WTC11 (cell line): ENCODE measurements around the gene CADM1. TPM values are rescaled to one million over a fixed set of nuclear protein-coding genes. Genes with fewer than 3 reads are reported as not detected.

ENCODE experiments used
- ATAC-seq: fragments of 200-7000 bp; cut with Tn5 transposase; 2 replicates; pipeline ENCODE4 v1.10.0; 2021; ENCODE audit warnings: mild to moderate bottlenecking, moderate library complexity
- CTCF ChIA-PET: fragments of 300-600 bp; sonication (Branson Sonifier 250); formaldehyde crosslinking; loops from one replicate; lab custom pipeline; 2021; ENCODE audit warnings: antibody characterized with exemption; lab: Charles Lee
- POLR2A ChIA-PET: fragments of 350-600 bp; sonication (Branson Sonifier 250); formaldehyde crosslinking; loops from one replicate; lab custom pipeline; 2021; ENCODE audit warnings: antibody characterized with exemption; lab: Charles Lee
- DNase-seq: peaks from one replicate; pipeline ENCODE4 v3.0.0; 2021; ENCODE audit warnings: low spot score
- H3K27ac Mint-ChIP-seq: 2 replicates; pipeline ENCODE4 v1.8.0; 2021; ENCODE audit warnings: mixed read lengths
- H3K27me3 Mint-ChIP-seq: 2 replicates; pipeline ENCODE4 v1.8.0; 2021; ENCODE audit warnings: low read depth, mild to moderate bottlenecking, moderate library complexity, mixed read lengths
- H3K36me3 Mint-ChIP-seq: 2 replicates; pipeline ENCODE4 v1.8.0; 2021; ENCODE audit warnings: mixed read lengths
- H3K4me1 Mint-ChIP-seq: 2 replicates; pipeline ENCODE4 v1.8.0; 2022; ENCODE audit warnings: mixed read lengths
- H3K4me3 Mint-ChIP-seq: 2 replicates; pipeline ENCODE4 v1.8.0; 2021; ENCODE audit warnings: mild to moderate bottlenecking, moderate library complexity, mixed read lengths
- H3K9me3 Mint-ChIP-seq: 2 replicates; pipeline ENCODE4 v1.8.0; 2021; ENCODE audit warnings: mixed read lengths
- AR ChIP-seq: fragments of 250-450 bp; sonication (Bioruptor Pico); IDR thresholded peaks from 2 replicates; pipeline ENCODE4 v1.9.0; 2021; ENCODE audit warnings: mild to moderate bottlenecking
- ATF1 ChIP-seq: sonication (generic); formaldehyde crosslinking; IDR thresholded peaks from 2 replicates; pipeline ENCODE4 v1.8.1; 2023; ENCODE audit warnings: mild to moderate bottlenecking, moderate library complexity, missing genetic modification reagents
- E2F4 ChIP-seq: sonication (generic); formaldehyde crosslinking; IDR thresholded peaks from 2 replicates; pipeline ENCODE4 v1.8.1; 2022; ENCODE audit warnings: low read depth, mild to moderate bottlenecking, moderate library complexity, missing genetic modification reagents, borderline replicate concordance
- EMX1 ChIP-seq: fragments of 250-450 bp; sonication (Bioruptor Pico); IDR thresholded peaks from 2 replicates; pipeline ENCODE4 v1.8.0; 2021; ENCODE audit warnings: mild to moderate bottlenecking
- ESRRA ChIP-seq: sonication (generic); formaldehyde crosslinking; IDR thresholded peaks from 2 replicates; pipeline ENCODE4 v1.8.1; 2022; ENCODE audit warnings: mild to moderate bottlenecking, missing genetic modification reagents, borderline replicate concordance
- GTF2I ChIP-seq: fragments of 250-450 bp; sonication (Bioruptor Pico); conservative IDR thresholded peaks from 2 replicates; pipeline ENCODE4 v1.4.0; 2021; ENCODE audit warnings: mild to moderate bottlenecking
- MLX ChIP-seq: sonication (generic); formaldehyde crosslinking; IDR thresholded peaks from 2 replicates; pipeline ENCODE4 v1.8.1; 2023; ENCODE audit warnings: mild to moderate bottlenecking, missing genetic modification reagents, moderate library complexity
- NR1H2 ChIP-seq: sonication (generic); formaldehyde crosslinking; IDR thresholded peaks from 2 replicates; pipeline ENCODE4 v1.9.0; 2021; ENCODE audit warnings: mild to moderate bottlenecking, moderate library complexity, missing genetic modification reagents
- NR3C1 ChIP-seq: sonication (generic); formaldehyde crosslinking; conservative IDR thresholded peaks from 2 replicates; pipeline ENCODE4 v1.8.1; 2023; ENCODE audit warnings: low read depth, mild to moderate bottlenecking, missing genetic modification reagents
- ZNF317 ChIP-seq: sonication (generic); formaldehyde crosslinking; IDR thresholded peaks from 2 replicates; pipeline ENCODE4 v1.8.1; 2023; ENCODE audit warnings: low read depth, mild to moderate bottlenecking, moderate library complexity, missing genetic modification reagents, borderline replicate concordance
- total RNA-seq: library from RNA; stranded (reverse); gene quantifications from 3 replicates; pipeline ENCODE4 v1.2.3, GENCODE V29; 2021
- TF ChIP-seq, protein P1 (sequence below): sonication (generic); formaldehyde crosslinking; IDR thresholded peaks from 2 replicates; pipeline ENCODE4 v1.8.1; 2023; ENCODE audit warnings: mild to moderate bottlenecking, missing genetic modification reagents
- TF ChIP-seq, protein P2 (sequence below): fragments of 250-450 bp; sonication (Bioruptor Pico); IDR thresholded peaks from 2 replicates; pipeline ENCODE4 v2.1.2; 2022; ENCODE audit warnings: mild to moderate bottlenecking, moderate library complexity
- TF ChIP-seq, protein P3 (sequence below): fragments of 250-450 bp; sonication (Bioruptor Pico); conservative IDR thresholded peaks from 2 replicates; pipeline ENCODE4 v1.9.0; 2021; ENCODE audit warnings: mild to moderate bottlenecking

CADM1 gene
- total RNA-seq, 1 experiment from 2014 or later: 26.8 TPM

- TF ChIP-seq, protein P1, sequence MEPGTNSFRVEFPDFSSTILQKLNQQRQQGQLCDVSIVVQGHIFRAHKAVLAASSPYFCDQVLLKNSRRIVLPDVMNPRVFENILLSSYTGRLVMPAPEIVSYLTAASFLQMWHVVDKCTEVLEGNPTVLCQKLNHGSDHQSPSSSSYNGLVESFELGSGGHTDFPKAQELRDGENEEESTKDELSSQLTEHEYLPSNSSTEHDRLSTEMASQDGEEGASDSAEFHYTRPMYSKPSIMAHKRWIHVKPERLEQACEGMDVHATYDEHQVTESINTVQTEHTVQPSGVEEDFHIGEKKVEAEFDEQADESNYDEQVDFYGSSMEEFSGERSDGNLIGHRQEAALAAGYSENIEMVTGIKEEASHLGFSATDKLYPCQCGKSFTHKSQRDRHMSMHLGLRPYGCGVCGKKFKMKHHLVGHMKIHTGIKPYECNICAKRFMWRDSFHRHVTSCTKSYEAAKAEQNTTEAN (CRISPR knock-in tag): no peak
- TF ChIP-seq NR1H2 (CRISPR knock-in tag): no peak
- no peak for TF ChIP-seq NR3C1 (CRISPR knock-in tag)
- TF ChIP-seq GTF2I (CRISPR knock-in tag): no peak
- no peak for TF ChIP-seq EMX1
- TF ChIP-seq ATF1: no peak
- no peak for TF ChIP-seq ZNF317 (CRISPR knock-in tag)
- TF ChIP-seq MLX: no peak
Measured at GRCh38 chr11:115247953-115248352, 256.3 kb downstream of the CADM1 start (continued).

- no peaks in the 10 kb centered on the region for H3K27me3 Mint-ChIP-seq
- CTCF ChIA-PET: no interaction called here
Measured at GRCh38 chr11:115247361-115247760, 256.9 kb downstream of the CADM1 start.

More at GRCh38 chr11:115247361-115247760, 256.9 kb downstream of the CADM1 start:
- H3K36me3 Mint-ChIP-seq: no peaks in the 10 kb centered on the region
- TF ChIP-seq AR (CRISPR knock-in tag): no peak
- TF ChIP-seq, protein P2, sequence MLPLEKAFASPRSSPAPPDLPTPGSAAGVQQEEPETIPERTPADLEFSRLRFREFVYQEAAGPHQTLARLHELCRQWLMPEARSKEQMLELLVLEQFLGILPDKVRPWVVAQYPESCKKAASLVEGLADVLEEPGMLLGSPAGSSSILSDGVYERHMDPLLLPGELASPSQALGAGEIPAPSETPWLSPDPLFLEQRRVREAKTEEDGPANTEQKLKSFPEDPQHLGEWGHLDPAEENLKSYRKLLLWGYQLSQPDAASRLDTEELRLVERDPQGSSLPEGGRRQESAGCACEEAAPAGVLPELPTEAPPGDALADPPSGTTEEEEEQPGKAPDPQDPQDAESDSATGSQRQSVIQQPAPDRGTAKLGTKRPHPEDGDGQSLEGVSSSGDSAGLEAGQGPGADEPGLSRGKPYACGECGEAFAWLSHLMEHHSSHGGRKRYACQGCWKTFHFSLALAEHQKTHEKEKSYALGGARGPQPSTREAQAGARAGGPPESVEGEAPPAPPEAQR (CRISPR knock-in tag): no peak
- TF ChIP-seq, protein P3, sequence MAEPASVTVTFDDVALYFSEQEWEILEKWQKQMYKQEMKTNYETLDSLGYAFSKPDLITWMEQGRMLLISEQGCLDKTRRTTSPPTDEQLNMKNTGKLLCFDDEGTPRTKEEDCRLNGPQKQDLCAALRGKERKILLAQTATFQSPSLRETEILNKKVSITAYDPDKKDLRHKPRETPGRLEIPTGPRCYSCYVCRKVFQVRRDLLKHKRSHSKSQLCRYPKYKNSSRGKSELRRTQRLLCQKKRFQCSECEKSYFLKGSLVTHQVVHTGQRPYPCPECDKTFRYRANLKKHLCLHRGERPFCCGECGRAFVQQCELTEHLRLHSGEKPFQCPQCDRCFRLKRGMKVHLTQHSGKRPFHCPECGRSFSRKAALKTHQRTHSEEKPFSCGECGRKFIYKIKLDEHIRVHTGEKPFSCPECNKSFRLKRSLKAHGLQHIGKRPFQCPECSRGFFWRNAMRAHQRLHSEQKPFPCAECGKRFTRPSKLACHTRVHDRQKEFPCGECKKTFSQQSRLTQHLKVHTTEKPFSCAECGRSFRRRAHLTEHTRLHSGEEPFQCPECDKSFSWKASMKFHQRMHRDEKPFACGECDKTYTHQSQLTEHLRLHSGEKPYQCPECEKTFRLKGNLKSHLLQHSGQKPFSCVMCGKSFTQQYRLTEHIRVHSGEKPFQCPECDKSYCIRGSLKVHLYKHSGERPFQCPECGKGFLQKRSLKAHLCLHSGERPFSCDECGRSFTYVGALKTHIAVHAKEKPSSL (CRISPR knock-in tag): no peak
- TF ChIP-seq ESRRA: no peak
- TF ChIP-seq E2F4: no peak
- TF ChIP-seq, all 79 proteins: peak for 0
- H3K4me3 Mint-ChIP-seq: no peak overlapping the region
- ATAC-seq (no peak), DNase-seq (no peak)
- H3K27ac Mint-ChIP-seq: no peak overlapping the region
- H3K9me3 Mint-ChIP-seq: no peaks in the 10 kb centered on the region
- POLR2A ChIA-PET: no interaction called here
- H3K4me1 Mint-ChIP-seq: peaks cover 2% of the 10 kb centered on the region; the same call in 1 of the 2 replicates
